NCI-H82 (cell line): ENCODE measurements around the gene MAP3K10.

ENCODE experiments used
- DNase-seq: peaks from one replicate; lab custom pipeline; 2025; lab: John Stamatoyannopoulos, UW

The MAP3K10 gene

DNA sequence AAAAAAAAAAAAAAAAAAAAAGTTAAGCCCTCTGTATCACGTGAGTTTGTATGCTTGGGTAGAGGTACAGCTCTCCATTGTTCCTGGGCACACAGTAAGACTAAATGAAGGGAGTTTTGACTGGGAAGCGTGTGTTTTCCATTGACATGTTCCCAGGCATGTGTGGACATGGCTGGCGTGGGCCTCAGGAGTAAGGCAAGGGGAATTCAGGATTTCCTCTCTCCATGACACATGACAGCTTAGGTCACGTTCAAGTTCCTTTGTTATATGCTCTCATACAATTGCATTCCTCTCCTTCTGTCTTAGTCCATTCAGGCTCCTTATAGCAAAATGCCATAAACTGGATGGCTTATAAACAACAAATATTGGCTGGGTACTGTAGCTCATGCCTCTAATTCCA lies 17.1 kb upstream of the MAP3K10 start:
- no peak for DNase-seq

DNA sequence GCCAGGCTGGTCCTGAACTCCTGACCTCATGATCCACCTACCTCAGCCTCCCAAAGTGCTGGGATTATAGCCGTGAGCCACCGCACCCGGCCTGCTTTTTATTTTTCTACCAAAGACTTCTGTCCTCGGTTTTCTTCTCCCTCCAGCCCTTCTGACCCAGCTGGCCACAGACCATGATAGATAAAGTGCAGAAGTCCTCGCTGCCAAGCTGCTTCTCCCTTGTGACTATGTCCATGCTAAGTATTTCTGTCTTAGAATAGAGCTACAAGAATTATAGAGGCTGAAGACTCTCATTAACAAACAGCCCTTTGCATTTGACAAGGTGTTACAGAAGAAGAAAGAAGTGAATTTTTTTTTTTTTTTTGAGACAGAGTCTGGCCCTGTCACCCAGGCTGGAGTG lies 15.4 kb upstream of the MAP3K10 start:
- no peak for DNase-seq

DNA sequence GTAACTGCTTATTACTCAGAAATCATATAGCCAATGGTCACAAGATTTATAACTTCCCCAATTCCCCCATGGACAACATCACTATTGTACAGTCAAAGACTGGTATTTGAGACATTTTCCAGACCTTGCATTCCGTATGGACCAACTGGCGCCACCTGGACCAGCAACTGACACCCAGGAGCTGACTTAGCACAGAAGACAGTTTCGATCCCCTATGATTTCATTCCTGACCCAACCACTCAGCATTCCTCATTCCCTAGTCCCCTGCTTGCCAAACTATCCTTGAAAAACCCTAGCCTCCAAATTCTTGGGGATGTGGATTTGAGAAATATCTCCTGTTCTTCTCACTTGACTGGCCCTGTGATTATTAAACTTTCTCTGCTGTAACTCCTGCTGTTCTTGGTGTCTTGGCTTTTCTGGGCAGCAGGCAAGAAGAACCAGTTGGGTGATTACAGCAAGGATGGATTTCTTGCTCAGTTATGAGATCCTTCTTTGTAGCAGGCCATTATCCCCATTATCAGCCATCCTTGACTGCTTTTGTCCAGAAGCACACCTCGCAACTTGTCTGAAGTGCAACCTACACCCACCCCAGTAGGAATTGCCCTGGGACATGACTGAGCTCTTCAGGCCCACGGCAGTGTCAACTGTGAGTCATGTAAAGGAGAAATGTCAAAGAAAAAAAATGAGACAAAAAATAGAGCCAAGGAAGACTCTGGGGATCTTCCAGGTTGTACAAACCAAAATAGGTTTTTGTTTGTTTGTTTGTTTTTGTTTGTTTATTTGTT lies 13.7 kb upstream of the MAP3K10 start:
- no peak for DNase-seq

DNA sequence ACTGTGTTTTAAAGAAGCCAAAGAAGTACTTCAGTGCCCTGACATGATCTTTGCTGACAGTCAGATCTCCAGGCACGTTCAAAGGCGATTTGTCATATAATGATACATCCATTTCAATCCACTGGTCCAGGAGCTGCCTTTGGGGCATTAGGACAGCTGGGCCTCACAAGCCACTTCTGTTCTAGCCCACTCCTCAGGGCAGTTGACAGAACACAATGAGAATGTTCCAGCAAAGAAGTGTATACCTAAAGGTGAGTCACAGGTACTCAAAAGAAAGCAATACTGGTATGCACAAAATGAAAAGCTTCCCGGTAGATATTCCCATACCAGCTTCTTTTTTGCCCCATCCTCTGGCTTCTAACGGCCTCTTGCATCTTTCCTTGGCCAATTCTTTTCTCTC lies 12.5 kb upstream of the MAP3K10 start:
- DNase-seq: no peak

DNA sequence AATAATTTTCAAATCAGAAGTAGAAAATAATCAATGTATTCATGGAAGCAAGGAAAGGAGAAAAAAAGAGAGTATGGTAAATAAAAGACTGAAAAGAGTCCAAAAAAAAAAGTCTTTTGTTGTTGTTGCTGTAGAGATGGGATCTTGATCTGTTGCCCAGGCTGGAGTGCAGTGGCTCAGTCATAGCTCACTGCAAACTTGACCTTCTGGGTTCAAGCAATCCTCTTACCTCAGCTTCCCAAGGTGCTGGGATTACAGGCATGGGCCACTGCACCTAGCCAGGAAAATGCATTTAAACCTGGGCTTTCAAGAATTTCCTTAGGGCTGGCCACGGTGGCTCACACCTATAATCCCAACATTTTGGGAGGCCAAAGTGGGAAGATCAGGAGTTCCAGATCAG lies 7.0 kb upstream of the MAP3K10 start:
- no peak for DNase-seq

GRCh38 chr19:40191836-40192646 lies 815 bp downstream of the MAP3K10 start:
- peak; percentile 44 for DNase-seq

DNA sequence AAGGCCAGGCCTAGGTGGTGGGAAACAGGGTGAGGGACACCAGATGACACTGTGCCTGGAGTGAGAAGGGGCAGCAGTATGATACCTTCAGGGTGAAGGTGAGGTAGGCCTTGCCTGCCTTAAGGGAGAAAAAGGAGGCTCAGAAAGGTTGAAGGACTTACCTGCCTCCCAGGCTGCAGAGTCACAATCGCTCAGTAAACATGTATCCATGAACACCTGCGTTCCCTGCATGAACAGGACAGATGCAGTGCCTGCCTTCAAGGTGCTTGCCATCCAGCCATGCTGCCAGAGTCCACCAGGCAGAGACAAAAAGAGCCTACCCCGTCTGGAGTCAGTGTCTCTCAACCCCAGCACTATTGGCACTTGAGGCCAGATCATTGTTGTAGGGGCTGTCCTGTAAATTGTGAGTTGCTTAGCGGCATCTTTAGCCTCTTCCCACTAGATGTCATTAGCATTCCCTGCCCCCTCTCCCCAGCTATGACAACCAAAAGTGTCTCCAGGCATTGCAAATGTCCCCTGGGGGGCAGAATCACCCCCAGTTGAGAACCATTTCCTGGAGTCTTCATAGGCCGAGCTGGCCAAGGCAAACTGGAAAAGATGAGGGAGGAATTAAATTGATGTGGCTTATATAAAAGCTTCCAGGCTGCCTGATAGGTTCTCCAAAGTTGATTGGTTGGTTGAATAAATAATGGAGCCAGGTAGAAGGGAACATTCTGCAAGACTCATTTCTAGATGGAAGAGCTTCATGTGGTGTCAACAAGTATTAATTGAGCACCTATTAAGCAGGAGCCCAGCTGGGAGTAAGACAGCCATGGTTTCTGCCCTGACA lies 1.7 kb downstream of the MAP3K10 start:
- no peak for DNase-seq

GRCh38 chr19:40193587-40193849 lies 2.3 kb downstream of the MAP3K10 start:
- no peak for DNase-seq

GRCh38 chr19:40198272-40198990 lies 7.2 kb downstream of the MAP3K10 start:
- no peak for DNase-seq

- DNase-seq: no peak
Observed at GRCh38 chr19:40200341-40201099, 9.3 kb downstream of the MAP3K10 start.

DNA sequence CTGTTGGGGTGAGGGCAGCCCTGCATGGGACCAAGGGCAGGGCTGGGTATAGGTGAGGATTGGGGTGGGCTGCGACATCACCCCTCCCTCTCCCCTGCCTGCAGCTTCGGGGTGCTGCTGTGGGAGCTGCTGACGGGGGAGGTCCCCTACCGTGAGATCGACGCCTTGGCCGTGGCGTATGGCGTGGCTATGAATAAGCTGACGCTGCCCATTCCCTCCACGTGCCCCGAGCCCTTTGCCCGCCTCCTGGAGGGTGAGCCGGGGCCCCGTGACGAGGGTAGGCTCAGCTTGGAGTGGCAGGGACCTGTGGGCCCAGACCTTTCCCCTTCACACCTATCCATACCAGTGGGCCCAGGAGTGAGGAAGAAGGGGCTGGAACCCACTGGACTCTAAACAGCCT lies 13.2 kb downstream of the MAP3K10 start:
- DNase-seq: no peak

GRCh38 chr19:40205760-40206159 lies 14.5 kb downstream of the MAP3K10 start:
- no peak for DNase-seq

GRCh38 chr19:40208602-40209001 lies 17.4 kb downstream of the MAP3K10 start:
- DNase-seq: no peak

DNA sequence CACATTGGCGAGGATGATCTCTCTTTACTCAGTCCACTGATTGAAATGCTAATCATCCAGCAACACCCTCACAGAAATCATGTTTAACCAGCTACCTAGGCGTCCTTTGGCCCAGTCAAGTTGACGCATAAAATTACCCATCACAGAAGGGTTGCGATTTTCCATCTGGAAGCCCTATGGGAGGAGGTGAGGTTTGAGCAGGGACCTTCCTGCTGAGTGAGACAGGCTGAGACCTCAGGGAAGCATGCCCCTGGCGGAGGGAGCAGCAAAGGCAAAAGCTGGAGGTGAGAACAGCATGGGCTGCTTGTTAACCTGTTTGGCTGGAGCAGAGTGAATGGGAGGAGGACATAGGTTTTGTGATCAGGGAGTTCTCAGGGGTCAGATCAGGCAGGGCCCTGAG lies 19.7 kb downstream of the MAP3K10 start:
- no peak for DNase-seq

GRCh38 chr19:40213251-40213829 lies 22.1 kb downstream of the MAP3K10 start:
- no peak for DNase-seq

DNA sequence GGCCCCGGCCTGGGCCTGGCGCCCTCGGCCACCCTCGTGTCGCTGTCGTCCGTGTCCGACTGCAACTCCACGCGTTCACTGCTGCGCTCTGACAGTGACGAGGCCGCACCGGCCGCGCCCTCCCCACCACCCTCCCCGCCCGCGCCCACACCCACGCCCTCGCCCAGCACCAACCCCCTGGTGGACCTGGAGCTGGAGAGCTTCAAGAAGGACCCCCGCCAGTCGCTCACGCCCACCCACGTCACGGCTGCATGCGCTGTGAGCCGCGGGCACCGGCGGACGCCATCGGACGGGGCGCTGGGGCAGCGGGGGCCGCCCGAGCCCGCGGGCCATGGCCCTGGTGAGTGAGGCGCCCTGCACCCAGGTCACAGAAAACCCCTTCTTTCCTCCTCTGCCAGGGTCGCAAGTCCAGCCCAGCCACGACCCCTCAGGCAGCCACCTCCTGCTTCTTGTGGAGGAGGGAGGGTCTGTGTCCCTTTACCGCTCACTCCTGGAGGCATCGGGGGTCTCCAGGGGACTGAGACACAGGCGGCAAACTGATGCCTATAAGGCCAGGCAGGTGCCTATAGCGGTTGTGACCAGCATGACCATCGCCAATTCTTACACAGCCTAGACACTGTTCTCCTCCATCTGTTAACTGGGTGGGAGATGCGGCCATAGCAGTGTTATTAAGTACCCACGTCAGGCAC lies 22.8 kb downstream of the MAP3K10 start:
- no peak for DNase-seq

- DNase-seq: no peak
Observed at GRCh38 chr19:40214936-40215335, 23.7 kb downstream of the MAP3K10 start.

GRCh38 chr19:40216013-40216776 lies 25.0 kb downstream of the MAP3K10 start:
- DNase-seq: peak; percentile 60

- no peak for DNase-seq
Observed at GRCh38 chr19:40216777-40217026, 25.5 kb downstream of the MAP3K10 start.
